ENCODE data around the gene FANCD2OS. TPM values are rescaled to one million over a fixed set of nuclear protein-coding genes. Genes with fewer than 3 reads are reported as not detected.

Gene FANCD2OS
- not detected for total RNA-seq

GRCh38 chr3:10108091-10108490 lies at the start of gene FANCD2OS:
FANCD2OS (minus strand) TSS chr3:10108255; CDS start chr3:10104774, 3,481 bp downstream.
- no peak within 1 kb of the TSS for H3K4me3 ChIP-seq
- intact Hi-C loops (cut with DNase I) = no loop called here
- no peak for DNase-seq (ENCODE audit: extremely low spot score in 2 of 2)
- no peak within 1 kb of the TSS for H3K27ac ChIP-seq
- H3K9me3 ChIP-seq = no peaks in the 10 kb centered on the region
- H3K4me1 ChIP-seq = no peaks in the 10 kb centered on the region
- no peaks in the 10 kb centered on the region for H3K36me3 ChIP-seq
- TF ChIP-seq CTCF (IDR thresholded peaks at IDR 0.05) (no peak), POLR2A (IDR thresholded peaks at IDR 0.05) (no peak), POLR2AphosphoS5 (IDR thresholded peaks at IDR 0.05; ENCODE audit: insufficient read depth in 1 of 2, low read depth in 1 of 2) (no peak)
- H3K27me3 ChIP-seq = no peaks in the 10 kb centered on the region

- peaks cover 0 to 24% of the 10 kb centered on the region in 2 donors for H3K36me3 ChIP-seq
- no peaks in the 10 kb centered on the region for H3K4me1 ChIP-seq
- TF ChIP-seq CTCF (IDR thresholded peaks at IDR 0.05) = no peak
- TF ChIP-seq POLR2AphosphoS5 (IDR thresholded peaks at IDR 0.05; ENCODE audit: insufficient read depth in 1 of 2, low read depth in 1 of 2) = no peak
- TF ChIP-seq POLR2A (IDR thresholded peaks at IDR 0.05) = no peak
- no peak for DNase-seq (ENCODE audit: extremely low spot score in 2 of 2)
- H3K4me3 ChIP-seq = no peak overlapping the region
- no peaks in the 10 kb centered on the region for H3K9me3 ChIP-seq
- intact Hi-C loops (cut with DNase I) = no loop called here
- no peaks in the 10 kb centered on the region for H3K27me3 ChIP-seq
- H3K27ac ChIP-seq = no peak overlapping the region
Observed at GRCh38 chr3:10157031-10157430, 49.0 kb upstream of the FANCD2OS start.

- no peaks in the 10 kb centered on the region for H3K27me3 ChIP-seq
- no peaks in the 10 kb centered on the region for H3K9me3 ChIP-seq
- TF ChIP-seq POLR2AphosphoS5 (IDR thresholded peaks at IDR 0.05; ENCODE audit: insufficient read depth in 1 of 2, low read depth in 1 of 2) (no peak), POLR2A (IDR thresholded peaks at IDR 0.05) (no peak), CTCF (IDR thresholded peaks at IDR 0.05) (no peak)
- H3K36me3 ChIP-seq = peaks cover 0 to 38% of the 10 kb centered on the region in 2 donors
- no peak for DNase-seq (ENCODE audit: extremely low spot score in 2 of 2)
- intact Hi-C loops (cut with DNase I) = no loop called here
- no peaks in the 10 kb centered on the region for H3K4me1 ChIP-seq
- no peak overlapping the region for H3K27ac ChIP-seq
- H3K4me3 ChIP-seq = no peak overlapping the region
Observed at GRCh38 chr3:10155658-10156057, 47.6 kb upstream of the FANCD2OS start.

- DNase-seq (ENCODE audit: extremely low spot score in 2 of 2) = no peak
- no peak overlapping the region for H3K27ac ChIP-seq
- intact Hi-C loops (cut with DNase I) = no loop called here
- no peaks in the 10 kb centered on the region for H3K9me3 ChIP-seq
- H3K36me3 ChIP-seq = peaks cover 0 to 42% of the 10 kb centered on the region in 2 donors
- TF ChIP-seq POLR2A (IDR thresholded peaks at IDR 0.05) = no peak
- TF ChIP-seq CTCF (IDR thresholded peaks at IDR 0.05) = no peak
- no peak for TF ChIP-seq POLR2AphosphoS5 (IDR thresholded peaks at IDR 0.05; ENCODE audit: insufficient read depth in 1 of 2, low read depth in 1 of 2)
- H3K4me1 ChIP-seq = no peaks in the 10 kb centered on the region
- H3K4me3 ChIP-seq = no peak overlapping the region
- H3K27me3 ChIP-seq = no peaks in the 10 kb centered on the region
Observed at GRCh38 chr3:10155123-10155472, 47.0 kb upstream of the FANCD2OS start.

GRCh38 chr3:10154335-10155122 lies 46.5 kb upstream of the FANCD2OS start:
- no peaks in the 10 kb centered on the region for H3K4me1 ChIP-seq
- TF ChIP-seq POLR2AphosphoS5 (IDR thresholded peaks at IDR 0.05; ENCODE audit: insufficient read depth in 1 of 2, low read depth in 1 of 2) (no peak), CTCF (IDR thresholded peaks at IDR 0.05) (no peak)
- no peaks in the 10 kb centered on the region for H3K27me3 ChIP-seq
- H3K27ac ChIP-seq = no peak overlapping the region
- peaks cover 3 to 48% of the 10 kb centered on the region in 2 donors for H3K36me3 ChIP-seq
- intact Hi-C loops (cut with DNase I) = no loop called here
- no peak overlapping the region for H3K4me3 ChIP-seq
- H3K9me3 ChIP-seq = no peaks in the 10 kb centered on the region
- DNase-seq (ENCODE audit: extremely low spot score in 2 of 2) = no peak

Measured in vagina (tissue), 2 donors.